AG04449 (cell line): Measurements from ENCODE around the gene DDIT3.
A peak's percentile ranks its signal among the peaks of the same experiment; 100 is the strongest.

Experiments used
- CTCF ChIA-PET: fragments of 350-600 bp; formaldehyde crosslinking; extraction: SDS; loops from one replicate; lab custom pipeline; 2021; ENCODE audit warnings: antibody characterized with exemption; lab: Yijun Ruan, JAX
- POLR2A ChIA-PET: fragments of 400-600, 350-600 bp; formaldehyde crosslinking; extraction: SDS; loops from one replicate; lab custom pipeline; 2020; ENCODE audit warnings: antibody characterized with exemption, inconsistent platforms; lab: Yijun Ruan, JAX
- DNase-seq: peaks from one replicate; pipeline ENCODE4 v3.0.0-alpha.2; 2010; ENCODE audit warnings: low read depth, low spot score
- H3K4me3 ChIP-seq: 2 replicates; pipeline ENCODE4 v1.5.1; 2011; ENCODE audit warnings: low read depth, mild to moderate bottlenecking, control low read depth, low read length
- CTCF ChIP-seq: IDR thresholded peaks from one replicate; pipeline ENCODE4 v1.5.1; 2011; ENCODE audit warnings: mild to moderate bottlenecking, moderate library complexity, low read length, control low read depth, inconsistent platforms; ENCODE audit not compliant: insufficient read depth; ENCODE audit errors: missing control alignments

DDIT3 gene

GRCh38 chr12:57488402-57489156, 31.7 kb downstream of the DDIT3 start:
- DNase-seq = no peak
- ChIA-PET CTCF (interaction anchor here (3.4 kb wide), 1 partner anchor 30 kb away, joined by 18 read pairs; no protein-coding TSS in a partner anchor), POLR2A (interaction anchor here (1.1 kb wide), 1 partner anchor 29 kb away, joined by 4 read pairs; no protein-coding TSS in a partner anchor)
- TF ChIP-seq CTCF = no peak
- peak overlapping the region; percentile 99 for H3K4me3 ChIP-seq

- POLR2A ChIA-PET = interaction anchor here (0.7 to 1.5 kb wide), 3 partner anchors 13 to 32 kb away, joined by 3 to 5 read pairs (median 4); no protein-coding TSS in a partner anchor
- peak within 1 kb of the TSS; percentile 99 for H3K4me3 ChIP-seq
- CTCF ChIA-PET = interaction anchor here (1.0 to 20.7 kb wide), 2 partner anchors 12 to 26 kb away, joined by 3 to 321 read pairs; partner anchors contain the start of gene GLI1
- no peak for TF ChIP-seq CTCF
- peak; percentile 73 for DNase-seq
Measured at GRCh38 chr12:57487597-57488401, 32.5 kb downstream of the DDIT3 start, which contains the start of gene MARS1. Gene MARS1, plus strand, starts transcription at chr12:57488068. Its CDS starts 23 bp downstream, at chr12:57488091.

- no peak for TF ChIP-seq CTCF
- POLR2A ChIA-PET = interaction anchor here (0.7 to 1.5 kb wide), 2 partner anchors 12 to 33 kb away, joined by 3 to 5 read pairs; no protein-coding TSS in a partner anchor
- DNase-seq = no peak
- no peak overlapping the region for H3K4me3 ChIP-seq
- CTCF ChIA-PET = interaction anchor here (1.0 to 20.7 kb wide), 2 partner anchors 12 to 25 kb away, joined by 3 to 321 read pairs; partner anchors contain the start of gene GLI1
Measured at GRCh38 chr12:57487055-57487596, 33.2 kb downstream of the DDIT3 start.

- ChIA-PET CTCF (interaction anchor here (1.0 to 20.7 kb wide), 3 partner anchors 24 to 271 kb away, joined by 5 to 321 read pairs (median 5); partner anchors contain the start of gene GLI1), POLR2A (no interaction called here)
- H3K4me3 ChIP-seq = no peak overlapping the region
- DNase-seq = no peak
- no peak for TF ChIP-seq CTCF
Measured at GRCh38 chr12:57485695-57486094, 34.6 kb downstream of the DDIT3 start.

GRCh38 chr12:57483466-57483865, 36.8 kb downstream of the DDIT3 start:
- ChIA-PET CTCF (interaction anchor here (20.7 kb wide), 1 partner anchor 22 kb away, joined by 321 read pairs; the partner anchor contains the start of gene GLI1), POLR2A (no interaction called here)
- peak; percentile 49 for DNase-seq
- no peak for TF ChIP-seq CTCF
- H3K4me3 ChIP-seq = no peak overlapping the region
